Bronchial epithelial cell (primary cell): ENCODE results near the gene OPCML. TPM values are rescaled to one million over a fixed set of nuclear protein-coding genes. Genes with fewer than 3 reads are reported as not detected.

ENCODE experiments used
- DNase-seq: peaks from one replicate; pipeline ENCODE4 v3.0.0-alpha.2; 2010; ENCODE audit warnings: low read depth
- FAIRE-seq: peaks from 2 replicates; lab custom pipeline; 2011; peaks lifted over from hg19 to GRCh38; lab: Jason Lieb, UNC
- H3K27me3 ChIP-seq: 2 replicates; pipeline ENCODE4 v1.5.1; 2011; ENCODE audit warnings: low read length; ENCODE audit not compliant: control insufficient read depth, insufficient read depth
- H3K36me3 ChIP-seq: 2 replicates; pipeline ENCODE4 v1.5.1; 2011; ENCODE audit warnings: low read length; ENCODE audit not compliant: control insufficient read depth, insufficient read depth
- H3K4me3 ChIP-seq: 2 replicates; pipeline ENCODE4 v1.5.1; 2011; ENCODE audit warnings: mild to moderate bottlenecking, low read depth, low read length, control low read depth
- CTCF ChIP-seq: IDR thresholded peaks from 2 replicates; pipeline ENCODE4 v1.5.1; 2011; ENCODE audit warnings: mild to moderate bottlenecking, moderate library complexity, low read length, control low read depth, inconsistent platforms; ENCODE audit not compliant: insufficient read depth, severe bottlenecking
- total RNA-seq: library from RNA; depleted of rRNA; stranded (reverse); fragments of >200 nt; gene quantifications from 2 replicates; pipeline ENCODE4 v1.2.1, GENCODE V29; 2014

OPCML gene
- total RNA-seq, 1 donor from 2014 or later, result not detected

GRCh38 chr11:132680584-132680983 lies 851.7 kb downstream of the OPCML start:
- H3K4me3 ChIP-seq, result no peak overlapping the region
- DNase-seq (no peak), FAIRE-seq (no peak)
- no peaks in the 10 kb centered on the region for H3K27me3 ChIP-seq
- no peaks in the 10 kb centered on the region for H3K36me3 ChIP-seq
- TF ChIP-seq CTCF, result no peak

- TF ChIP-seq CTCF, result no peak
- Histone ChIP-seq H3K27me3 (no peaks in the 10 kb centered on the region), H3K36me3 (no peaks in the 10 kb centered on the region), H3K4me3 (no peak overlapping the region)
- no peak for DNase-seq
- no peak for FAIRE-seq
Measured at GRCh38 chr11:132674151-132674550, 858.1 kb downstream of the OPCML start.

DNA sequence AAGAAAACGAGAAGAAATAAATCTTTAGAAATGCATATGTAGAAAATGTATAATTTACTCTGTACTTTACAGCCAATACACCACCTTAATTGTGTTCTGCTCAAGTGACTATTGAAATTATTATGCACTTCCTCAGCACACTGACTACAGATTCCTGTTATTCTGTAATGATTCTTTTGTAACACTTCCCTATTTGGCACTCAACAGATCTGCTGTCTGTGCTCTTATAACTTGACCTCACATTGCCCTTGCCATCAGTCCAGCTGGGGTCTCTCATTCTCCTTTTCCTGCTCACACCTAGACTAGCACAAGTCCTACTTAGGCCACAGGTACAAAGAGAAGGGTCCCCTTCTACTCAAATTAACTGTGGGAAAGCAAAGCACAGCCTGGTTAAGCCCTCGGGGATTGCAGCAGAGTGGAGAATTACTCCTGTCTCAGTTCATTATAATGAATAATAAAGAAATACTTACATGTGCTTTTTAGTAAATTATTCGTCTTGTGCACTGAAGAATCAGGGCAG lies 860.4 kb downstream of the OPCML start:
- H3K27me3 ChIP-seq, result no peaks in the 10 kb centered on the region
- FAIRE-seq (no peak), DNase-seq (no peak)
- no peak overlapping the region for H3K4me3 ChIP-seq
- no peaks in the 10 kb centered on the region for H3K36me3 ChIP-seq
- no peak for TF ChIP-seq CTCF

- TF ChIP-seq CTCF, result no peak
- no peak for DNase-seq
- Histone ChIP-seq H3K27me3 (no peaks in the 10 kb centered on the region), H3K4me3 (no peak overlapping the region), H3K36me3 (no peaks in the 10 kb centered on the region)
- no peak for FAIRE-seq
Measured at GRCh38 chr11:132670921-132671675, 861.2 kb downstream of the OPCML start.

GRCh38 chr11:132669949-132670348 lies 862.4 kb downstream of the OPCML start:
- FAIRE-seq, result no peak

More at GRCh38 chr11:132669949-132670348, 862.4 kb downstream of the OPCML start:
- no peak for DNase-seq
- Histone ChIP-seq H3K27me3 (no peaks in the 10 kb centered on the region), H3K4me3 (no peak overlapping the region), H3K36me3 (no peaks in the 10 kb centered on the region)
- TF ChIP-seq CTCF, result no peak
